ENCODE data around the gene HIF3A. TPM values are rescaled to one million over a fixed set of nuclear protein-coding genes. Genes with fewer than 3 reads are reported as not detected.

The HIF3A gene
- total and polyA plus RNA-seq, 9 of the 15 experiments (the other 6 are each of a cell fraction or from before 2014, with no cell fraction given), result 0.29 TPM; not detected in 8

- H4K20me1 ChIP-seq (replicated peaks; ENCODE audit: control insufficient read depth, insufficient read depth, low read length), result no peaks in the 10 kb centered on the region; the same call in 1 of the 2 replicates
- H3K36me3 ChIP-seq (ENCODE audit: control insufficient read depth, insufficient read depth, low read length), result peaks cover 59% of the 10 kb centered on the region; the same call in 2 of the 3 replicates
- no peak overlapping the region for H2AFZ ChIP-seq (ENCODE audit: low read depth, low read length)
- H3K4me2 ChIP-seq (ENCODE audit: insufficient read depth, low read length), result no peak overlapping the region
- H3K79me2 ChIP-seq (ENCODE audit: control insufficient read depth, insufficient read depth, low read length), result no peaks in the 10 kb centered on the region
- no peak for TF ChIP-seq RFX1 (IDR thresholded peaks at IDR 0.05)
- TF ChIP-seq ZFP91 (CRISPR knock-in tag; IDR thresholded peaks at IDR 0.05), result no peak
- TF ChIP-seq YY1 (IDR thresholded peaks at IDR 0.05; ENCODE audit: borderline replicate concordance in 1 of 3, control insufficient read depth in 1 of 3, extremely low read depth in 1 of 3, insufficient read depth in 3 of 3, insufficient read length in 1 of 3, insufficient replicate concordance in 2 of 3, low read depth in 1 of 3, low read length in 2 of 3), result no peak
- TF ChIP-seq HCFC1 (IDR thresholded peaks at IDR 0.05; ENCODE audit: low read depth, low read length), result no peak
- no peak for TF ChIP-seq CCNT2 (IDR thresholded peaks at IDR 0.05; ENCODE audit: borderline replicate concordance, extremely low read depth, insufficient read length, low read depth, low read length)
- TF ChIP-seq POLR2B (IDR thresholded peaks at IDR 0.05; ENCODE audit: low read depth, partially characterized antibody), result no peak
- TF ChIP-seq PHF20 (IDR thresholded peaks at IDR 0.05; ENCODE audit: partially characterized antibody), result no peak
- no peak for TF ChIP-seq ZFP30 (CRISPR knock-in tag; IDR thresholded peaks at IDR 0.05; ENCODE audit: borderline replicate concordance)
- H3K9me3 ChIP-seq (replicated peaks; ENCODE audit: control insufficient read depth, insufficient read depth, low read depth, low read length), result no peaks in the 10 kb centered on the region
- no peak for ATAC-seq
- no peak overlapping the region; a peak in 1 of 4 replicates for H3K9ac ChIP-seq (ENCODE audit: insufficient read depth in 1 of 2, low read depth in 2 of 2, low read length in 2 of 2)
- no TSS peak for BruUV-seq (replicated peaks)
- no peaks in the 10 kb centered on the region for H3K9me1 ChIP-seq (ENCODE audit: control insufficient read depth, insufficient read depth, low read length)
- intact Hi-C loops (cut with micrococcal nuclease) (no loop called here), in situ Hi-C loops (cut with MboI) (no loop called here)
- H3K27me3 ChIP-seq (ENCODE audit: control insufficient read depth in 2 of 2, insufficient read depth in 2 of 2, low read length in 2 of 2), result no peaks in the 10 kb centered on the region
- DNase-seq (ENCODE audit: extremely low read depth in 1 of 4, low spot score in 3 of 4), result no peak
- ChIA-PET CTCF (ENCODE audit: low intra/inter-chr PET ratio) (interaction anchor here (0.9 kb wide), 1 partner anchor 97 kb away, joined by 3 read pairs; no protein-coding TSS in a partner anchor), POLR2A (interaction anchor here (0.7 kb wide), 1 partner anchor 21 kb away, joined by 4 read pairs; no protein-coding TSS in a partner anchor)
- FAIRE-seq, result no peak
- H3K4me1 ChIP-seq (replicated peaks in 1 of 2; ENCODE audit: control insufficient read depth in 2 of 2, insufficient read depth in 2 of 2, low read length in 2 of 2), result peaks cover 0 to 26% of the 10 kb centered on the region in 2 experiments; a peak in 2 of 5 replicates
- no peak overlapping the region for H3K4me3 ChIP-seq
- WGBS (ENCODE audit: insufficient coverage, low coverage, missing lambda C conversion rate), result 98% methylated on average over 18 of the region's 18 CpGs
- H3K27ac ChIP-seq (ENCODE audit: extremely low read depth, low read depth, low read length), result no peak overlapping the region
Observed at GRCh38 chr19:46390866-46391265, 94.0 kb downstream of the HIF3A start.
